Colonic mucosa (tissue), 4 donors: Measurements from ENCODE around the gene SGCG. TPM values are rescaled to one million over a fixed set of nuclear protein-coding genes. Genes with fewer than 3 reads are reported as not detected.

Source experiments
- DNase-seq: peaks from one replicate; pipeline ENCODE4 v3.0.0-alpha.2; 2020
- H3K27ac ChIP-seq: fragments of 200-600 bp; one replicate; pipeline ENCODE4 v1.8.0; 2021
- H3K27me3 ChIP-seq: fragments of 200-600 bp; one replicate; pipeline ENCODE4 v1.8.0; 2021
- H3K36me3 ChIP-seq: fragments of 200-600 bp; one replicate; pipeline ENCODE4 v1.8.0; 2021
- H3K4me1 ChIP-seq: fragments of 200-600 bp; one replicate; pipeline ENCODE4 v1.8.0; 2021; ENCODE audit warnings: mild to moderate bottlenecking
- H3K4me3 ChIP-seq: fragments of 200-600 bp; one replicate; pipeline ENCODE4 v1.8.0; 2021
- H3K9ac ChIP-seq, 2 donors: one replicate each; pipeline ENCODE4 v1.7.0; 2013; ENCODE audit warnings: control low read depth in 2 of 2, low read depth in 2 of 2, low read length in 2 of 2
- H3K9me3 ChIP-seq: fragments of 200-600 bp; one replicate; pipeline ENCODE4 v1.8.0; 2021
- CTCF ChIP-seq: fragments of 200-600 bp; IDR thresholded peaks from one replicate; pipeline ENCODE4 v1.8.0; 2022; ENCODE audit warnings: antibody characterized with exemption, mild to moderate bottlenecking
- intact Hi-C: fragments of 100-400 bp; cut with DNase I; formaldehyde crosslinking; loops from one replicate; pipeline ENCODE4 v1.14.1; 2022
- total RNA-seq, 2 donors: library from RNA; stranded (reverse); fragmentation: NEBNext Ultra II Directional in 1 of 2; extraction: Animal tissue kit (Norgen Biotek cat#: 25700) in 1 of 2; gene quantifications; one replicate each; pipeline ENCODE4 v1.2.1, GENCODE V29; 2021
- donor health status: healthy.
- donor health status: DM: no; HTN: no; CAD: no.
- donor health status: DM: no; HTN: no; CAD: no.

The SGCG gene
- total RNA-seq, 2 donors from 2014 or later = 0.15 to 0.29 TPM

DNA sequence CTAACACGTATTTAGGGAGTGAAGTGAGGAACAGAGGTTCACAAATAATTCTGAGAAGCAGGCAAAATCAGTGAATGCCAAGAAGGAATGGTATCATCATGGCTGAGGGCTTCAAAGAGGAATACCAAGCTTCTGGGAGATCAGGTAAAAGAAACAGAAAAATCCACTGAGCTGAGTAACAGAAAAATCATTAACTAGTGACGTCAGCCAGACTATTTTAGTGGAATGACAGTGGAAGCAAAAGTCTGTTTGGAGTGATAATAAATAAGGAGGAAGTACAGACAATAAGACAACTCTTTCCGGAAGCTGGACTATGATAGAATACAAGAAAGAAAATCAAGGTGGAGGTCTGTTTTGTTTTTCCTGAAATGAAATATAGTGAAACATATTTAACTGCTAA, 169.2 kb downstream of the SGCG start:
- Histone ChIP-seq H3K27ac (no peak overlapping the region), H3K9me3 (no peaks in the 10 kb centered on the region), H3K36me3 (no peaks in the 10 kb centered on the region), H3K4me1 (no peaks in the 10 kb centered on the region), H3K4me3 (no peak overlapping the region), H3K27me3 (no peaks in the 10 kb centered on the region), H3K9ac (no peak overlapping the region)
- DNase-seq = no peak
- TF ChIP-seq CTCF = no peak
- intact Hi-C loops = no loop called here

DNA sequence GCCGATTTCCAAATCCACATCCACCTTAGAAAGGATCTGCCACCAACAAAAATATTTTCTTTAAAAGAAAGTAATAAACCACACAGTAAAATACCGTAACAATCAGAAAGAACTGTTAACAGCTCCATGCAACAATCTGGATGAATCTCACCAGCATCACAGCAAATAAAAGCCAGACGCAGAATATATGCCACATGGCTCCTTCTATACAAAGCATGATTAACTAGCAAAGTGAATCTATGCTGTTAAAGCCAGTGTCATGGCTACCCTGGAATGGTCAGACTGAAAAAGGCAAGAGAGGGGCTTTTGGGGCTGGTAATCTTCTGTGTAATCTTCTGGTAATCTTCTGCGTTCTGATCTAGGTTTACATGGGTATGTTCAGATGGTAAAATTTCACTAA, 171.4 kb downstream of the SGCG start:
- no peak for TF ChIP-seq CTCF
- H3K36me3 ChIP-seq = no peaks in the 10 kb centered on the region
- intact Hi-C loops = no loop called here
- no peak for DNase-seq
- no peak overlapping the region for H3K4me3 ChIP-seq
- no peak overlapping the region for H3K27ac ChIP-seq
- H3K27me3 ChIP-seq = no peaks in the 10 kb centered on the region
- H3K9ac ChIP-seq = no peak overlapping the region
- no peaks in the 10 kb centered on the region for H3K9me3 ChIP-seq
- no peaks in the 10 kb centered on the region for H3K4me1 ChIP-seq

GRCh38 chr13:23354520-23354919, 173.7 kb downstream of the SGCG start:
- no peaks in the 10 kb centered on the region for H3K36me3 ChIP-seq
- no peaks in the 10 kb centered on the region for H3K27me3 ChIP-seq
- no peak overlapping the region for H3K9ac ChIP-seq
- no peaks in the 10 kb centered on the region for H3K4me1 ChIP-seq
- H3K4me3 ChIP-seq = no peak overlapping the region
- DNase-seq = no peak
- intact Hi-C loops = no loop called here
- H3K9me3 ChIP-seq = no peaks in the 10 kb centered on the region
- no peak for TF ChIP-seq CTCF
- H3K27ac ChIP-seq = no peak overlapping the region

- intact Hi-C loops = no loop called here
- Histone ChIP-seq H3K27me3 (no peaks in the 10 kb centered on the region), H3K9me3 (no peaks in the 10 kb centered on the region), H3K4me3 (no peak overlapping the region), H3K36me3 (no peaks in the 10 kb centered on the region), H3K4me1 (no peaks in the 10 kb centered on the region), H3K27ac (no peak overlapping the region), H3K9ac (no peak overlapping the region)
- no peak for DNase-seq
- TF ChIP-seq CTCF = no peak
Observed at GRCh38 chr13:23356368-23356767, 175.6 kb downstream of the SGCG start.

GRCh38 chr13:23357349-23357748, 176.6 kb downstream of the SGCG start:
- Histone ChIP-seq H3K4me3 (no peak overlapping the region), H3K36me3 (no peaks in the 10 kb centered on the region), H3K4me1 (no peaks in the 10 kb centered on the region), H3K27me3 (no peaks in the 10 kb centered on the region), H3K9me3 (no peaks in the 10 kb centered on the region), H3K9ac (no peak overlapping the region), H3K27ac (no peak overlapping the region)
- TF ChIP-seq CTCF = no peak
- no peak for DNase-seq
- intact Hi-C loops = no loop called here

GRCh38 chr13:23359882-23360281, 179.1 kb downstream of the SGCG start:
- Histone ChIP-seq H3K27ac (no peak overlapping the region), H3K27me3 (no peaks in the 10 kb centered on the region), H3K4me3 (no peak overlapping the region), H3K36me3 (no peaks in the 10 kb centered on the region), H3K9me3 (no peaks in the 10 kb centered on the region), H3K4me1 (no peaks in the 10 kb centered on the region), H3K9ac (no peak overlapping the region)
- no peak for TF ChIP-seq CTCF
- intact Hi-C loops = no loop called here
- DNase-seq = no peak
